Measurements from ENCODE around the gene MANSC1. TPM values are rescaled to one million over a fixed set of nuclear protein-coding genes. Genes with fewer than 3 reads are reported as not detected.

MANSC1 gene
- total RNA-seq, 1 experiment from 2014 or later, result 13.6 TPM

DNA sequence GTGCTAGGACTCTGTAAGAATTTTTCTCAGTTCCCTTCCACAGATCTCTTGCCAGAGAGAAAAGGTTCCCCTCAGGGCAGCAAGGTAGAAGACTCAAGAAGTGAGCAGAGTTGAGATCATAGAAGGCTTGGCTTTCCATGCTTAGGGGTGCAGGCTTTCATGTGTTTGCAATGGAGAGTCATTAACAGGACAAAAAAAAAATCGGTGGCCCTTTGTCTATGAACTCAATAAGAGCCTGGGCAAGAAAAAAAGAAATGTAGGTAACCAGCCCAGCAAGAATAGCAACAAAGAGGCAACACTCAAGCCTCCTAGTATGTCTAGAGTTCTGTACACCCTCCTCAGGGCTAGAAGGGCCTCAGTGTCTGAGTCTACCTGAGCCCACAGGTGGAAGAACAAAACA is 59.8 kb downstream of the MANSC1 start:
- in situ Hi-C loops (cut with HindIII; ENCODE audit: low pct_unique_long_range_greater_than_20kb, low sequenced_read_pairs), result no loop called here
- DNase-seq (ENCODE audit: low read depth, low spot score), result no peak

DNA sequence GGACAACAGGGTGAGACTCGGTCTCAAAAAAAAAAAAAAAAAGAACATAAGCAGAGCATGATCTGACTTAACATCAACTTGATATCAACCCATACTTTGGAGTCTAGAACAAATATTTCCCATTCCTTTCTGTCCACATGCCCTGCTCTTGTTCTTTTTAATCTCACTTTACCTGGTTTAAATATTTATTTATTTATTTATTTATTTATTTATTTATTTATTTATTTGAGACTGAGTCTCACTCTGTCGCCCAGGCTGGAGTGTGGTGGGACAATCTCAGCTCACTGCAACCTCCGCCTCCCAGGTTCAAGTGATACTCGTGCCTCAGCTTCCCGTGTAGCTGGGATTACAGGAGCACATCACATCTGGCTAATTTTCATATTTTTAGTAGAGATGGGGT is 63.6 kb downstream of the MANSC1 start:
- DNase-seq (ENCODE audit: low read depth, low spot score), result no peak
- in situ Hi-C loops (cut with HindIII; ENCODE audit: low pct_unique_long_range_greater_than_20kb, low sequenced_read_pairs), result no loop called here

DNA sequence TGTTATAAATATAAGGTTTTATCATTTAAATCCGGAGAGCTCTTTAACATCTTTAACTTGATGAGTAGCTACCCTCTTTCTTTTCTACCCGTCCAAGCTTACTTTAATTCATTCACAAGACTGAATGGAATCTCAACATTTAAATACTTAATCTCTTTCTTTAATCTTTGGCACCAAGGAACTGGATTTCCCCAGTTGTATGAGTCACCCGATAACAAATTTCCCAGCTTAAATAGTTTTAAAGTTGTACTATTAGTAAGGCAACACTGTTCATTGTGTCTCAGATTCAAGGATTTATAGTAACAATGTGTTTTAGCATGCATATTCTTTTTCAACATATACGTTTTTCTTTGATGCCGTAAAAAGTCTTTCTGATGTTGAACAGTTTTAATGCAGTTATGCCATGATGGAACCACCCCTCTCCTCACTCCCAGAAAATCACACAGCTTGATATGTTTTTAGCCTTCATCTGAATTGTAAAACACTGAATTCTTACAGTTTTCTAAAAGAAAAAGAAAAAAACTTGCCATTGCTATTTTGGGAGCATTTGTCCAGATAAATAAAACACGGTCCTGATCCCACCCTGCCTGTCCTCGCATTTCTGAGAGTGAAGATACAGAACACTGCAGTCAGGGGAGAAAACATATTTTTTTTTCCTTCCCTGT is 67.1 kb downstream of the MANSC1 start:
- in situ Hi-C loops (cut with HindIII; ENCODE audit: low pct_unique_long_range_greater_than_20kb, low sequenced_read_pairs), result no loop called here
- DNase-seq (ENCODE audit: low read depth, low spot score), result no peak

DNA sequence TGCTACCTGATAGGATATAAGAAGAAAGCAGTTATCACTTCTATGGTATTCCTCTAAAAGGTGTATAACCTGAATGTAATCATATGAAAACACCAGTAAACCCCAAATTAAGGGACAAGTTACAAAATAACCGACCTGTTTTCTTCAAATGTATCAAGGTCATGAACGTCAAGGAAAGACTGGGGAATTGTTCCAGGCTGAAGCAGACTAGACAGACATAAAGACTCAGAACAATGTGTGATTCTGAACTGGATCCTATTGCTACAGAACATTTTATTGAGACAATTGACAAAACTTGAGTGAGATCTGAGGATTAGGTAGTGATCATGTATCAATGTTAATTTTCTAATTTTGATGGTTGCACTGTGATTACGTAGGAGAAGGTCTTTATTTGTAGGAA is 67.8 kb downstream of the MANSC1 start:
- in situ Hi-C loops (cut with HindIII; ENCODE audit: low pct_unique_long_range_greater_than_20kb, low sequenced_read_pairs), result no loop called here
- DNase-seq (ENCODE audit: low read depth, low spot score), result no peak

DNA sequence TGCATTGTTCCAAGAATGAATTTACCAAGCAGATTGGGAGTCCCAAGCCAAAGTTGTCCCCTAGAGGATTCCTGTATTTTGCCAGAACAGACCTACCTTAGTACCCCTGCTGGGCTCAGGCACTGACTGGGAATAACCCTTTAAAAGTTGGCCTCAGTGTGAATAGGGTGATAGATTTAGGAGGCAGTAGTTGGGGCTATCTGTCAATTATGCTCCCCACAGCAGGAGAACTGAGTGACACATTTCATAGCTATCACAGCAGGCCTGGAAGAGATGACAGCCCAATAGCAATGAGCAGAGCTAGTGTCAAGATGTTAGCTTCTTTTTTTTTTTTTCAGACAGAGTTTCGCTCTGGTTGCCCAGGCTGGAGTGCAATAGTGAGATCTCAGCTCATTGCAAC is 68.9 kb downstream of the MANSC1 start:
- in situ Hi-C loops (cut with HindIII; ENCODE audit: low pct_unique_long_range_greater_than_20kb, low sequenced_read_pairs), result no loop called here

DNA sequence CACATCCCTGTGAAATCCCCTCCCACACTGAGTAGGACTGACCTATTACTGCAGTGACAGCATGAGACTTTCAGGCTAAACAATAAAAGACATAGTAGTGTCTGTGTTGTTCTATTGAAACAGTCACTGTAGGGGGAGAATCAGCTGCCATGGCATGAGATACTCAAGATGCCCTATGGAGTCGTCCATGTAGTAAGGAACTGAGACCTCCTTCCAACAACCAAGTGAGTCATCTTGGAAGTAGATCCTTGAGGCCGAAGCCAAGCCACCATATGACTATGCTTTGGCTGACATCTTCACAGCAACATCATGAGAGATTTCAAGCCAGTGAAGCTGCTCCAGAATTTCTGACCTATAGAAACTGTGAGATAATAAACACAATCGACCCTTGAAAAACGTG is 71.1 kb downstream of the MANSC1 start:
- in situ Hi-C loops (cut with HindIII; ENCODE audit: low pct_unique_long_range_greater_than_20kb, low sequenced_read_pairs), result no loop called here
- peak; percentile 61 for DNase-seq (ENCODE audit: low read depth, low spot score)

More for the DNA sequence above, 68.9 kb downstream of the MANSC1 start:
- no peak for DNase-seq (ENCODE audit: low read depth, low spot score)

Small RNA genes within 50 kb of the gene (small RNA-seq; reads per million reads assigned to genes)
- 0 reads per million in 2 experiments for gene RNU6-318P

Other genes starting within 250 kb of the MANSC1 start
- 38.1 and 43.0 TPM in 2 replicates for gene LRP6, start 83.2 kb downstream of the MANSC1 start, total RNA-seq (2014; rRNA removed; shearing (Covaris generic))
- gene BORCS5, start 6.8 kb upstream of the MANSC1 start, total RNA-seq (2014; rRNA removed; shearing (Covaris generic)), result 13.2 and 17.2 TPM in 2 replicates
- 13.9 and 15.1 TPM in 2 replicates for gene DUSP16, start 212.6 kb upstream of the MANSC1 start, total RNA-seq (2014; rRNA removed; shearing (Covaris generic))

Measured in SK-MEL-5 (cell line).